H9 (cell line): ENCODE data around the gene GLT1D1. TPM values are rescaled to one million over a fixed set of nuclear protein-coding genes. Genes with fewer than 3 reads are reported as not detected.

Source experiments
- DNase-seq: peaks from one replicate; pipeline ENCODE4 v3.0.0-alpha.2; 2017
- H2AFZ ChIP-seq: one replicate; pipeline ENCODE4 v1.6.1; 2013; ENCODE audit warnings: mild to moderate bottlenecking, low read length, control low read depth, moderate library complexity
- H2AK5ac ChIP-seq: 2 replicates; pipeline ENCODE4 v1.6.1; 2013; ENCODE audit warnings: low read length, control low read depth, mixed read lengths; ENCODE audit not compliant: insufficient read length
- H2BK120ac ChIP-seq: one replicate; pipeline ENCODE4 v1.6.1; 2013; ENCODE audit warnings: low read depth, mild to moderate bottlenecking, low read length, control low read depth, inconsistent platforms; ENCODE audit not compliant: poor library complexity, severe bottlenecking
- H2BK12ac ChIP-seq: 2 replicates; pipeline ENCODE4 v1.6.1; 2013; ENCODE audit warnings: low read length, control low read depth, mixed read lengths, low read depth; ENCODE audit not compliant: insufficient read length
- H2BK15ac ChIP-seq: 2 replicates; pipeline ENCODE4 v1.6.1; 2013; ENCODE audit warnings: low read depth, low read length, control low read depth
- H2BK20ac ChIP-seq: one replicate; pipeline ENCODE4 v1.6.1; 2013; ENCODE audit warnings: low read depth, mild to moderate bottlenecking, low read length, control low read depth, inconsistent platforms; ENCODE audit not compliant: poor library complexity, severe bottlenecking
- H2BK5ac ChIP-seq: 2 replicates; pipeline ENCODE4 v1.6.1; 2013; ENCODE audit warnings: low read length, control low read depth, mixed read lengths; ENCODE audit not compliant: insufficient read length
- H3K14ac ChIP-seq: 2 replicates; pipeline ENCODE4 v1.6.1; 2013; ENCODE audit warnings: low read length, control low read depth; ENCODE audit not compliant: insufficient read depth
- H3K18ac ChIP-seq: 2 replicates; pipeline ENCODE4 v1.6.1; 2013; ENCODE audit warnings: low read depth, mild to moderate bottlenecking, mixed read lengths, low read length, control low read depth; ENCODE audit not compliant: insufficient read length
- H3K23ac ChIP-seq: 2 replicates; pipeline ENCODE4 v1.6.1; 2013; ENCODE audit warnings: low read length, control low read depth, mixed read lengths, low read depth; ENCODE audit not compliant: insufficient read length
- H3K23me2 ChIP-seq: 2 replicates; pipeline ENCODE4 v1.6.1; 2013; ENCODE audit warnings: low read depth, mild to moderate bottlenecking, mixed read lengths, low read length, control low read depth; ENCODE audit not compliant: insufficient read length, poor library complexity, severe bottlenecking
- H3K27ac ChIP-seq: 2 replicates; pipeline ENCODE4 v1.5.1; 2013; ENCODE audit warnings: low read length, control low read depth, mixed read lengths, low read depth; ENCODE audit not compliant: insufficient read length
- H3K27me3 ChIP-seq: 2 replicates; pipeline ENCODE4 v1.6.1; 2013; ENCODE audit warnings: low read length, control low read depth, inconsistent platforms; ENCODE audit not compliant: insufficient read depth
- H3K4ac ChIP-seq: 2 replicates; pipeline ENCODE4 v1.6.1; 2013; ENCODE audit warnings: low read depth, mild to moderate bottlenecking, control low read depth, inconsistent platforms, low read length, moderate library complexity
- H3K4me1 ChIP-seq: 2 replicates; pipeline ENCODE4 v1.6.1; 2013; ENCODE audit warnings: low read length, control low read depth, inconsistent platforms; ENCODE audit not compliant: insufficient read depth
- H3K4me2 ChIP-seq: 2 replicates; pipeline ENCODE4 v1.6.1; 2013; ENCODE audit warnings: low read length, control low read depth, mixed read lengths; ENCODE audit not compliant: insufficient read length, insufficient read depth
- H3K56ac ChIP-seq: 2 replicates; pipeline ENCODE4 v1.6.1; 2013; ENCODE audit warnings: low read depth, mild to moderate bottlenecking, mixed read lengths, low read length, control low read depth; ENCODE audit not compliant: insufficient read length
- H3K79me1 ChIP-seq: 2 replicates; pipeline ENCODE4 v1.6.1; 2013; ENCODE audit warnings: low read depth, mild to moderate bottlenecking, moderate library complexity, low read length, control low read depth, inconsistent platforms; ENCODE audit not compliant: insufficient read depth, poor library complexity, severe bottlenecking
- H3K79me2 ChIP-seq: 2 replicates; pipeline ENCODE4 v1.6.1; 2013; ENCODE audit warnings: low read length, control low read depth, inconsistent platforms; ENCODE audit not compliant: insufficient read depth
- H3K9ac ChIP-seq: 2 replicates; pipeline ENCODE4 v1.6.1; 2013; ENCODE audit warnings: low read length, control low read depth, mixed read lengths; ENCODE audit not compliant: insufficient read length; ENCODE audit errors: extremely low read depth
- H3K9me3 ChIP-seq: one replicate; pipeline ENCODE4 v1.6.1; 2013; ENCODE audit warnings: low read depth, low read length, inconsistent platforms; ENCODE audit not compliant: control insufficient read depth
- H3T11ph ChIP-seq: one replicate; pipeline ENCODE4 v1.6.1; 2013; ENCODE audit warnings: mild to moderate bottlenecking, low read length, control low read depth, inconsistent platforms
- H4K20me1 ChIP-seq: one replicate; pipeline ENCODE4 v1.6.1; 2013; ENCODE audit not compliant: control insufficient read depth, insufficient read length, insufficient read depth
- H4K5ac ChIP-seq: 2 replicates; pipeline ENCODE4 v1.6.1; 2013; ENCODE audit warnings: low read depth, mild to moderate bottlenecking, mixed read lengths, low read length, control low read depth; ENCODE audit not compliant: insufficient read length
- H4K8ac ChIP-seq: replicated peaks from 2 replicates; pipeline ENCODE4 v1.6.1; 2013; ENCODE audit warnings: low read length, control low read depth, mixed read lengths, low read depth; ENCODE audit not compliant: insufficient read length
- H4K91ac ChIP-seq: 2 replicates; pipeline ENCODE4 v1.6.1; 2013; ENCODE audit warnings: low read depth, mild to moderate bottlenecking, moderate library complexity, mixed read lengths, low read length, control low read depth; ENCODE audit not compliant: insufficient read length
- H3K27ac Mint-ChIP-seq, 3 experiments: 2 replicates in 2 of 3; 3 replicates in 1 of 3; pipeline ENCODE4 v1.8.0; 2020 to 2021; ENCODE audit warnings: mixed read lengths in 3 of 3, mild to moderate bottlenecking in 1 of 3, moderate library complexity in 1 of 3
- H3K27me3 Mint-ChIP-seq: 2 replicates; pipeline ENCODE4 v1.8.0; 2021; ENCODE audit warnings: low read depth, mild to moderate bottlenecking, moderate library complexity, mixed read lengths
- H3K36me3 Mint-ChIP-seq, 3 experiments: 2 replicates in 2 of 3; 3 replicates in 1 of 3; pipeline ENCODE4 v1.8.0; 2020 to 2021; ENCODE audit warnings: low read depth in 3 of 3, mixed read lengths in 3 of 3; ENCODE audit not compliant: insufficient read depth in 1 of 3
- H3K4me1 Mint-ChIP-seq, 2 experiments: 2 replicates each; pipeline ENCODE4 v1.8.0; 2020; ENCODE audit warnings: mixed read lengths in 2 of 2
- H3K4me3 Mint-ChIP-seq, 2 experiments: 2 replicates in 1 of 2; 3 replicates in 1 of 2; pipeline ENCODE4 v1.8.0; 2020 to 2021; ENCODE audit warnings: mild to moderate bottlenecking in 2 of 2, mixed read lengths in 2 of 2, moderate library complexity in 1 of 2
- H3K9me3 Mint-ChIP-seq, 2 experiments: 2 replicates in 1 of 2; 3 replicates in 1 of 2; pipeline ENCODE4 v1.8.0; 2020; ENCODE audit warnings: mild to moderate bottlenecking in 2 of 2, mixed read lengths in 2 of 2, moderate library complexity in 1 of 2
- CTCF ChIP-seq: fragments of 200-600 bp; sonication (generic); conservative IDR thresholded peaks from 3 replicates; pipeline ENCODE4 v1.8.0; 2021; ENCODE audit warnings: antibody characterized with exemption, mild to moderate bottlenecking
- WGBS: extraction: QIAGEN DNeasy Blood & Tissue Kit; methylation state at CpG from one replicate; pipeline ENCODE4 v1.1.7; 2013; ENCODE audit warnings: missing lambda C conversion rate, low lambda C conversion rate, mixed read lengths; ENCODE audit not compliant: insufficient read length; ENCODE audit errors: extremely low coverage; 5-methylcytosine and 5-hydroxymethylcytosine counted together
- total RNA-seq: library from RNA; stranded (reverse); gene quantifications from 2 replicates; pipeline ENCODE4 v1.2.1, GENCODE V29; 2021

The GLT1D1 gene
- total RNA-seq, 1 experiment from 2014 or later, result 7.0 TPM

GRCh38 chr12:128906485-128907137 is 53.3 kb downstream of the GLT1D1 start:
- Histone ChIP-seq H3K56ac (no peak overlapping the region), H3K4me2 (no peak overlapping the region), H3K27ac (no peak overlapping the region), H3K23ac (no peak overlapping the region), H4K20me1 (no peaks in the 10 kb centered on the region), H2BK120ac (no peak overlapping the region), H2BK12ac (no peak overlapping the region), H3K9me3 (no peaks in the 10 kb centered on the region), H3K23me2 (no peaks in the 10 kb centered on the region), H3K79me1 (no peaks in the 10 kb centered on the region), H2BK15ac (no peak overlapping the region), H4K5ac (no peak overlapping the region), H3T11ph (no peak overlapping the region), H2AFZ (no peak overlapping the region), H2AK5ac (no peak overlapping the region), H3K4ac (no peak overlapping the region), H2BK20ac (no peak overlapping the region), H3K14ac (no peak overlapping the region), H3K18ac (no peak overlapping the region), H4K8ac (no peak overlapping the region), H3K79me2 (no peaks in the 10 kb centered on the region), H4K91ac (no peak overlapping the region), H3K27me3 (no peaks in the 10 kb centered on the region), H3K4me1 (no peaks in the 10 kb centered on the region), H2BK5ac (no peak overlapping the region), H3K9ac (no peak overlapping the region)
- peaks cover 2% of the 10 kb centered on the region; the same call in 1 of the 2 replicates for H3K27me3 Mint-ChIP-seq
- no peak overlapping the region for H3K27ac Mint-ChIP-seq
- peaks cover 0 to 6% of the 10 kb centered on the region in 2 experiments; a peak in 2 of 4 replicates for H3K4me1 Mint-ChIP-seq
- WGBS, result no CpG with 5 or more reads among the region's 4 CpGs
- TF ChIP-seq CTCF, result no peak
- H3K4me3 Mint-ChIP-seq, result no peak overlapping the region
- no peak for DNase-seq
- no peaks in the 10 kb centered on the region for H3K9me3 Mint-ChIP-seq
- H3K36me3 Mint-ChIP-seq, result no peaks in the 10 kb centered on the region
